BE2C (cell line): ENCODE measurements around the gene HOPX.

Experiments
- DNase-seq: peaks from one replicate; pipeline ENCODE4 v3.0.0-alpha.2; 2020
- H3K27me3 ChIP-seq: fragments of 250-450 bp; sonication (Bioruptor Pico); 2 replicates; pipeline ENCODE4 v1.5.1; 2020; ENCODE audit warnings: mild to moderate bottlenecking
- H3K36me3 ChIP-seq: fragments of 250-450 bp; sonication (Bioruptor Pico); 2 replicates; pipeline ENCODE4 v1.5.1; 2020; ENCODE audit warnings: mild to moderate bottlenecking
- H3K4me1 ChIP-seq: fragments of 250-450 bp; sonication (Bioruptor Pico); 2 replicates; pipeline ENCODE4 v1.5.1; 2020
- H3K4me3 ChIP-seq: 2 replicates; pipeline ENCODE4 v1.5.1; 2011; ENCODE audit warnings: low read depth, low read length
- H3K9me3 ChIP-seq: fragments of 250-450 bp; sonication (Bioruptor Pico); 2 replicates; pipeline ENCODE4 v1.5.1; 2020
- TF ChIP-seq, protein P1 (sequence below): IDR thresholded peaks from 2 replicates; pipeline ENCODE4 v1.5.1; 2012; ENCODE audit warnings: mild to moderate bottlenecking, low read depth, low read length

Gene HOPX

GRCh38 chr4:56655627-56656345, 25.3 kb downstream of the HOPX start:
- TF ChIP-seq, protein P1, sequence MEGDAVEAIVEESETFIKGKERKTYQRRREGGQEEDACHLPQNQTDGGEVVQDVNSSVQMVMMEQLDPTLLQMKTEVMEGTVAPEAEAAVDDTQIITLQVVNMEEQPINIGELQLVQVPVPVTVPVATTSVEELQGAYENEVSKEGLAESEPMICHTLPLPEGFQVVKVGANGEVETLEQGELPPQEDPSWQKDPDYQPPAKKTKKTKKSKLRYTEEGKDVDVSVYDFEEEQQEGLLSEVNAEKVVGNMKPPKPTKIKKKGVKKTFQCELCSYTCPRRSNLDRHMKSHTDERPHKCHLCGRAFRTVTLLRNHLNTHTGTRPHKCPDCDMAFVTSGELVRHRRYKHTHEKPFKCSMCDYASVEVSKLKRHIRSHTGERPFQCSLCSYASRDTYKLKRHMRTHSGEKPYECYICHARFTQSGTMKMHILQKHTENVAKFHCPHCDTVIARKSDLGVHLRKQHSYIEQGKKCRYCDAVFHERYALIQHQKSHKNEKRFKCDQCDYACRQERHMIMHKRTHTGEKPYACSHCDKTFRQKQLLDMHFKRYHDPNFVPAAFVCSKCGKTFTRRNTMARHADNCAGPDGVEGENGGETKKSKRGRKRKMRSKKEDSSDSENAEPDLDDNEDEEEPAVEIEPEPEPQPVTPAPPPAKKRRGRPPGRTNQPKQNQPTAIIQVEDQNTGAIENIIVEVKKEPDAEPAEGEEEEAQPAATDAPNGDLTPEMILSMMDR: no peak
- DNase-seq: peak; percentile 8
- H3K4me3 ChIP-seq: no peak overlapping the region
- peaks cover 58% of the 10 kb centered on the region for H3K27me3 ChIP-seq
- no peaks in the 10 kb centered on the region for H3K9me3 ChIP-seq
- no peaks in the 10 kb centered on the region for H3K36me3 ChIP-seq
- H3K4me1 ChIP-seq: no peaks in the 10 kb centered on the region

DNA sequence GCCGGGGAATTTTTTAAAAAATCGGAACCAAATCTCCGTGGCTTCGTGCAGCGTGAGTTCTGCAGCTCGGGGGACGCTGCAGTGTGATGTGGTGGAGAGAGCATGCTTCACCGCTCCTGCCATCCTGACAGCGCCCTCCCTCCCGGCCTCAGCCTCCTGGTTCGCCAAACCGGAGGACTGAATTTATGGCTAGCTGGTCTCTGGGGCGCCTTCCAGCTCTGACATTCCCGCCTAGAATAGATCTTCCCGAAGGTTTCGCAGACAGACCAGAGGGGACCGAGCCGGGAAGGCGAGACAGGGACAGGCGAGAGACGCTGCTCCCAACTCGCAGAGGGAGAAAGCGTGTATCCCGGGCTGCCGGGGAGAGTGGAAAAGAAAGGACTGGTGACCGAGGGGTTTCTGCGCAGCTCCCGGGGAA, 25.9 kb downstream of the HOPX start:
- Histone ChIP-seq H3K4me3 (no peak overlapping the region), H3K9me3 (no peaks in the 10 kb centered on the region), H3K27me3 (peaks cover 55% of the 10 kb centered on the region), H3K4me1 (no peaks in the 10 kb centered on the region), H3K36me3 (no peaks in the 10 kb centered on the region)
- TF ChIP-seq, protein P1: no peak
- DNase-seq: peak; percentile 6

DNA sequence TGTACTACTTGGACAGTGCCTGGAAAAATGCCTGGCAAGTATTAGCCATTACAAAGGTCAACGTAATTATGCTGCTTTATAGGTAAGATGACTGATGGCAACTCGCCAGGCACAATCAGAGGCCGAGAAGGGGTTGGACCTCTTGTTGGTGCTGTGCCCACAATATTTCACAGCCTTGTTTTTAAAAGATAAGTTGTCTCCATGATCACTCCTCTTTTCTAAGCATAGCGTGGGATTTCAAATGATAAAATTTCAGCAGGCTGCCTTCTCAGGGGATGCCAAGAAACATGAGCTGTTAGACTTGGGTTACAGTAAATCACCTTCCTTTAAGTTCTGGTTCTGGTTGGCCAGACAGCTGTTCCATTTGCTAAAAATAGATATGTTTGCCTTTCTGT, 26.9 kb downstream of the HOPX start:
- Histone ChIP-seq H3K9me3 (no peaks in the 10 kb centered on the region), H3K4me3 (no peak overlapping the region), H3K27me3 (peaks cover 55% of the 10 kb centered on the region), H3K36me3 (no peaks in the 10 kb centered on the region), H3K4me1 (no peaks in the 10 kb centered on the region)
- no peak for DNase-seq
- TF ChIP-seq, protein P1: no peak

DNA sequence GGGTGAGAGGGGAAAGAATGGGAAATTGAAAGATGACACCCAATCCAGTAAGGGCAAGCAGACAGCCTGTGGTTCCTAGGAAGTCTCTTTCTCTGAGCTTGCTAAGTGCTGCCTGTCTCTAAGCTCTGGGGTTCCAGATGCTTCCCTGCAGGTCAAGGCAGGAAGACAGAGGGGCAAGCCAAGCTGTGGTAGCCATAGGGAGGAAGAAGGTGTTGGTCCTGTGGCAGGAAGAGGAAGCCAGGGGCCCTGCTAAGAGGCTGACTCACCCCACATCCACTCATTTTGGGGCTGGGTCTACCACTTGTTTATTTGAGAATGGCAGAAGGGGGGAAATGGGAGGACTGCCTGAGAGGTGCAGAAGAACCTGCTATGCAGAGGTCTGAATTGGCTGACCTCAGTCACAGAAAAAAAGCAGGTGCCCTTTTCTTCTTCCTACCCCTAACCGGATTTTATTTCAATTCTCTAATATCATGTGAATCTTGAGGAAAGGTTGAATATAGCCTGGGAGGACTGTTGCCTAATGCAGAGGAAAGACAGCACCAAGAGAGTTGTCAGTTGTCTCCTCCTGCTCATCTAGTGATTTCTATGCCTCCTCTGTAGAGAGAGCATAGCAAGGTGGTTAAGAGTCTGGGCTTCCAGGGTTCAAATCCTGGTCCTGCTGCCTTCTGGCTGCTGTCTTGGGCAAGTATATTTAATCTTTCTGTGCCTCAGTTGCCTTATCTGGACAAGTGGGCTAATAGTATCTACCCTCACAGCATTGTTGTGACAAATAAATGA, 27.4 kb downstream of the HOPX start:
- no peak overlapping the region for H3K4me3 ChIP-seq
- TF ChIP-seq, protein P1: no peak
- peaks cover 52% of the 10 kb centered on the region for H3K27me3 ChIP-seq
- H3K9me3 ChIP-seq: no peaks in the 10 kb centered on the region
- H3K4me1 ChIP-seq: no peaks in the 10 kb centered on the region
- no peaks in the 10 kb centered on the region for H3K36me3 ChIP-seq
- DNase-seq: no peak

DNA sequence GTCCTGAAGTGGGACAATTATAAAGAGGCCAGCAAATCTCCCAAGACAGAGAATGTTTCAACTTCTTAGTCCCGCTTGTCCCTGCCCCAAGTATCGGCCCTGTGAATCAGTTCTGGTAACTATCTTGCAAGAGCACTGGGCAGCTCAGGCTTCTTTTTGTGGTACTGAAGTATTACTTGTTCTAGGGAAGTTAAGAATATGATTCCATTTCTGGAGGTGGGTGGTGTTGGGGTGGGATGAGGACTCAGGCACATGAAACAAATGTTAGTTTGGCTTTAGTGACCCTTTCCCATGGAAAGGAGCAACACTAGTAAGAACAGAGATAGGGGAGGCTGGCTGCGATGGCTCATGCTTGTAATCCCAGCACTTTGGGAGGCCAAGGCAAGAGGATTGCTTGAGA, 28.9 kb downstream of the HOPX start:
- no peak for DNase-seq
- Histone ChIP-seq H3K4me1 (no peaks in the 10 kb centered on the region), H3K4me3 (no peak overlapping the region)

More for the DNA sequence above, 28.9 kb downstream of the HOPX start:
- TF ChIP-seq, protein P1: no peak
- H3K36me3 ChIP-seq: no peaks in the 10 kb centered on the region
- H3K9me3 ChIP-seq: no peaks in the 10 kb centered on the region
- H3K27me3 ChIP-seq: peaks cover 38% of the 10 kb centered on the region
